Lower lobe of right lung (tissue), 2 donors: ENCODE results near the gene KPNA1. TPM values are rescaled to one million over a fixed set of nuclear protein-coding genes. Genes with fewer than 3 reads are reported as not detected.
"Not testable (repeated sequence)": the region's sequence is repeated elsewhere in the genome, so short reads cannot be mapped to it uniquely, and the experiment has no call there.

Experiments
- ATAC-seq, 2 donors: fragments of 200-7000 bp; cut with Tn5 transposase; one replicate each; pipeline ENCODE4 v1.9.1; 2020 to 2022; ENCODE audit warnings: mild to moderate bottlenecking in 2 of 2, moderate library complexity in 2 of 2
- DNase-seq: peaks from one replicate; pipeline ENCODE4 v3.0.0-alpha.2; 2020
- H3K27ac ChIP-seq: fragments of 200-600 bp; one replicate; pipeline ENCODE4 v1.8.0; 2022
- H3K27me3 ChIP-seq: fragments of 200-600 bp; one replicate; pipeline ENCODE4 v1.8.0; 2022; ENCODE audit warnings: low read depth
- H3K36me3 ChIP-seq: fragments of 200-600 bp; one replicate; pipeline ENCODE4 v1.8.0; 2022; ENCODE audit warnings: mild to moderate bottlenecking
- H3K4me1 ChIP-seq: fragments of 200-600 bp; one replicate; pipeline ENCODE4 v1.8.0; 2022
- H3K4me3 ChIP-seq: fragments of 200-600 bp; one replicate; pipeline ENCODE4 v1.8.0; 2022; ENCODE audit warnings: mild to moderate bottlenecking
- H3K9me3 ChIP-seq: fragments of 200-600 bp; one replicate; pipeline ENCODE4 v1.8.0; 2022
- intact Hi-C: fragments of 100-400 bp; cut with DNase I; formaldehyde crosslinking; loops from one replicate; pipeline ENCODE4 v1.11.0; 2022
- total RNA-seq: library from RNA; stranded (reverse); fragmentation: NEBNext Ultra II Directional; extraction: Animal tissue kit (Norgen Biotek cat#: 25700); gene quantifications from one replicate; pipeline ENCODE4 v1.2.1, GENCODE V29; 2021
- TF ChIP-seq, protein P1 (sequence below): fragments of 200-600 bp; IDR thresholded peaks from one replicate; pipeline ENCODE4 v1.8.0; 2022; ENCODE audit warnings: antibody characterized with exemption, mild to moderate bottlenecking
- donor health status: DM: no; HTN: yes; CAD: no; lungs with severe emphysema.

Gene KPNA1
- total RNA-seq, 1 donor from 2014 or later: 54.5 TPM

DNA sequence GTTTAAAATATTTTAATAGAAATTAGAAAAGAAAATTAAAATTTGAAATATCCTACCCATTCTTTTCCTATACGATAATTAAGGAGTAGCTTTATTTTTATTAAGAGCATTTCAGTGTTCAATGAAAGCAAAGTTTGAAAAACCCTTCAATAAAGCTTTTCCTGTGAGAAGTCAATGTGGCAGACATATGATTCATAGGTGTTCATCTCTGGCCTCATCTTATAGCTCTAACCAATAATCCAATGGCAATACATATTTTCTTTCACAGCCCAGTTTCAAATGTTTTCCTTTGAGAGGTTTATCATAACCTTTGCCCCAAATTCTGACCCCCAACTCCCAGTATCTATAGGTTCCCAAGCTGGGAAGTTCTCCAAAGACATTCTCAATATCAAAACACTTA is 8.3 kb downstream of the KPNA1 start:
- TF ChIP-seq, protein P1, sequence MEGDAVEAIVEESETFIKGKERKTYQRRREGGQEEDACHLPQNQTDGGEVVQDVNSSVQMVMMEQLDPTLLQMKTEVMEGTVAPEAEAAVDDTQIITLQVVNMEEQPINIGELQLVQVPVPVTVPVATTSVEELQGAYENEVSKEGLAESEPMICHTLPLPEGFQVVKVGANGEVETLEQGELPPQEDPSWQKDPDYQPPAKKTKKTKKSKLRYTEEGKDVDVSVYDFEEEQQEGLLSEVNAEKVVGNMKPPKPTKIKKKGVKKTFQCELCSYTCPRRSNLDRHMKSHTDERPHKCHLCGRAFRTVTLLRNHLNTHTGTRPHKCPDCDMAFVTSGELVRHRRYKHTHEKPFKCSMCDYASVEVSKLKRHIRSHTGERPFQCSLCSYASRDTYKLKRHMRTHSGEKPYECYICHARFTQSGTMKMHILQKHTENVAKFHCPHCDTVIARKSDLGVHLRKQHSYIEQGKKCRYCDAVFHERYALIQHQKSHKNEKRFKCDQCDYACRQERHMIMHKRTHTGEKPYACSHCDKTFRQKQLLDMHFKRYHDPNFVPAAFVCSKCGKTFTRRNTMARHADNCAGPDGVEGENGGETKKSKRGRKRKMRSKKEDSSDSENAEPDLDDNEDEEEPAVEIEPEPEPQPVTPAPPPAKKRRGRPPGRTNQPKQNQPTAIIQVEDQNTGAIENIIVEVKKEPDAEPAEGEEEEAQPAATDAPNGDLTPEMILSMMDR: no peak
- Histone ChIP-seq H3K27me3 (no peaks in the 10 kb centered on the region), H3K4me3 (no peak overlapping the region), H3K36me3 (no peaks in the 10 kb centered on the region), H3K4me1 (peaks cover 30% of the 10 kb centered on the region), H3K9me3 (peaks cover 3% of the 10 kb centered on the region), H3K27ac (no peak overlapping the region)
- intact Hi-C loops: no loop called here
- DNase-seq (no peak), ATAC-seq (no peak)

GRCh38 chr3:122505676-122506075 is 9.1 kb downstream of the KPNA1 start:
- no peak overlapping the region for H3K27ac ChIP-seq
- peaks cover 25% of the 10 kb centered on the region for H3K4me1 ChIP-seq
- H3K9me3 ChIP-seq: peaks cover 3% of the 10 kb centered on the region
- intact Hi-C loops: no loop called here
- ATAC-seq: no peak
- no peaks in the 10 kb centered on the region for H3K27me3 ChIP-seq
- TF ChIP-seq, protein P1: no peak
- DNase-seq: no peak
- H3K4me3 ChIP-seq: no peak overlapping the region
- H3K36me3 ChIP-seq: no peaks in the 10 kb centered on the region

DNA sequence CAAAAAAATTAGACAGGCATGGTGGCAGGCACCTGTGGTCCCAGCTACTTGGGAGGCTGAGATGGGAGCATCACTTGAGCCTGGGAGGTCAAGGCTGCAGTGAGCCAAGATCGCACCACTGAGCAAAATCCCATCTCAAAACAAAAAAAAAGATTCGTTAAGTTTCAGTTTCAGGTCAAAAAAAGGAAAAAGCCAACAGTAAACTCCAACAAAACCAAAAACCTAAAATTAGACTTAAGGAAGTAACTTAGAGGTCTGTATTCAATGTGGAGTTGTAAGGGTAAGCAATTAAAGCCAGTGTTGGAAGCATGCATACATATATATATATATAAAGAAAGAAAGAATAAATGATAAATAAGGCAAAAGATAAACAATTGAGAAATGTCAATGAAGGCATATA is 11.8 kb downstream of the KPNA1 start:
- H3K36me3 ChIP-seq: no peaks in the 10 kb centered on the region
- H3K4me3 ChIP-seq: no peak overlapping the region
- no peaks in the 10 kb centered on the region for H3K9me3 ChIP-seq
- TF ChIP-seq, protein P1: no peak
- DNase-seq (no peak), ATAC-seq (no peak)
- H3K27me3 ChIP-seq: no peaks in the 10 kb centered on the region
- H3K27ac ChIP-seq: no peak overlapping the region
- H3K4me1 ChIP-seq: peaks cover 19% of the 10 kb centered on the region
- intact Hi-C loops: no loop called here

- H3K4me1 ChIP-seq: peaks cover 19% of the 10 kb centered on the region
- intact Hi-C loops: no loop called here
- H3K36me3 ChIP-seq: no peaks in the 10 kb centered on the region
- TF ChIP-seq, protein P1: no peak
- no peak overlapping the region for H3K27ac ChIP-seq
- DNase-seq (no peak), ATAC-seq (no peak)
- H3K4me3 ChIP-seq: no peak overlapping the region
- no peaks in the 10 kb centered on the region for H3K27me3 ChIP-seq
- H3K9me3 ChIP-seq: no peaks in the 10 kb centered on the region
These were observed 12.6 kb downstream of the KPNA1 start for GRCh38 chr3:122502139-122502538.

GRCh38 chr3:122500964-122501363 is 13.8 kb downstream of the KPNA1 start:
- H3K27ac ChIP-seq, H3K9me3 ChIP-seq, intact Hi-C loops, DNase-seq, H3K36me3 ChIP-seq, H3K27me3 ChIP-seq, H3K4me3 ChIP-seq, ATAC-seq: not testable (repeated sequence)
- peaks cover 19% of the 10 kb centered on the region for H3K4me1 ChIP-seq

- Histone ChIP-seq H3K36me3 (peaks cover 34% of the 10 kb centered on the region), H3K4me1 (peaks cover 19% of the 10 kb centered on the region), H3K27me3 (no peaks in the 10 kb centered on the region), H3K9me3 (no peaks in the 10 kb centered on the region), H3K4me3 (no peak overlapping the region), H3K27ac (no peak overlapping the region)
- TF ChIP-seq, protein P1: no peak
- ATAC-seq (no peak), DNase-seq (no peak)
- intact Hi-C loops: no loop called here
These were observed 16.6 kb downstream of the KPNA1 start for GRCh38 chr3:122498152-122498551.
